CD4-positive, alpha-beta memory T cell (primary cell): ENCODE results near the gene DCLK2. TPM values are rescaled to one million over a fixed set of nuclear protein-coding genes. Genes with fewer than 3 reads are reported as not detected.

ENCODE experiments used
- CTCF ChIA-PET: fragments of 350-600 bp; sonication (Branson Sonifier 250); formaldehyde crosslinking; loops from one replicate; lab custom pipeline; 2021; ENCODE audit warnings: inconsistent platforms; ENCODE audit not compliant: partially characterized antibody; lab: Charles Lee
- POLR2A ChIA-PET: fragments of 350-600 bp; sonication (Branson Sonifier 250); formaldehyde crosslinking; loops from one replicate; lab custom pipeline; 2021; ENCODE audit not compliant: partially characterized antibody; lab: Charles Lee
- DNase-seq, 5 donors: peaks; one replicate each; pipeline versions ENCODE4 v3.0.0 to v3.0.0-alpha.2; 2020 to 2022; ENCODE audit warnings: mixed read lengths in 1 of 5
- H3K27ac ChIP-seq: one replicate; pipeline ENCODE4 v1.7.0; 2013; ENCODE audit warnings: low read depth, low read length
- H3K27me3 ChIP-seq: 2 replicates; pipeline ENCODE4 v1.7.0; 2013; ENCODE audit warnings: mild to moderate bottlenecking, low read length, moderate library complexity; ENCODE audit not compliant: insufficient read depth
- H3K36me3 ChIP-seq: 2 replicates; pipeline ENCODE4 v1.7.0; 2013; ENCODE audit warnings: mild to moderate bottlenecking, low read length, moderate library complexity; ENCODE audit not compliant: insufficient read depth
- H3K4me1 ChIP-seq: 2 replicates; pipeline ENCODE4 v1.7.0; 2013; ENCODE audit warnings: mild to moderate bottlenecking, low read length, moderate library complexity; ENCODE audit not compliant: insufficient read depth
- H3K4me3 ChIP-seq, 2 donors: one replicate each; pipeline ENCODE4 v1.7.0; 2013; ENCODE audit warnings: low read length in 2 of 2, mild to moderate bottlenecking in 1 of 2
- H3K9me3 ChIP-seq, 2 donors: one replicate each; pipeline ENCODE4 v1.7.0; 2013; ENCODE audit warnings: low read length in 2 of 2, control low read depth in 1 of 2; ENCODE audit not compliant: control insufficient read depth in 1 of 2
- H3K27ac Mint-ChIP-seq, 7 donors: one replicate each; pipeline ENCODE4 v1.8.0; 2020 to 2021; ENCODE audit warnings: mixed read lengths in 7 of 7, mild to moderate bottlenecking in 6 of 7, inconsistent platforms in 3 of 7, moderate library complexity in 3 of 7
- H3K27me3 Mint-ChIP-seq, 2 donors: one replicate each; pipeline ENCODE4 v1.8.0; 2020 to 2021; ENCODE audit warnings: mixed read lengths in 2 of 2
- H3K36me3 Mint-ChIP-seq, 2 donors: one replicate each; pipeline ENCODE4 v1.8.0; 2020 to 2021; ENCODE audit warnings: mixed read lengths in 2 of 2, inconsistent platforms in 1 of 2, mild to moderate bottlenecking in 1 of 2
- H3K4me1 Mint-ChIP-seq, 4 donors: one replicate each; pipeline ENCODE4 v1.8.0; 2020 to 2021; ENCODE audit warnings: mixed read lengths in 4 of 4, mild to moderate bottlenecking in 1 of 4
- H3K4me3 Mint-ChIP-seq, 8 donors: one replicate each; pipeline ENCODE4 v1.8.0; 2020 to 2021; ENCODE audit warnings: mixed read lengths in 8 of 8, mild to moderate bottlenecking in 7 of 8, moderate library complexity in 6 of 8, inconsistent platforms in 3 of 8
- H3K9me3 Mint-ChIP-seq, 8 donors: one replicate each; pipeline ENCODE4 v1.8.0; 2020 to 2021; ENCODE audit warnings: mixed read lengths in 8 of 8, mild to moderate bottlenecking in 5 of 8, inconsistent platforms in 3 of 8, moderate library complexity in 1 of 8
- intact Hi-C: fragments of 100-400 bp; cut with micrococcal nuclease; formaldehyde crosslinking; loops from one replicate; pipeline ENCODE4 v1.15.1; 2023
- polyA plus RNA-seq, 2 donors: library from polyadenylated mRNA; unstranded; fragments of 300-500 nt; fragmentation: Illumina TruSeq; gene quantifications; one replicate each; pipeline ENCODE4 v1.2.3, GENCODE V29; 2021
- total RNA-seq, 2 experiments: library from RNA; stranded (reverse); gene quantifications; one replicate each; pipeline ENCODE4 v1.2.3, GENCODE V29; 2021

The DCLK2 gene
- total and polyA plus RNA-seq, 4 experiments from 2014 or later: not detected

- Mint-ChIP-seq H3K36me3 (no peaks in the 10 kb centered on the region), H3K4me3 (no peak overlapping the region), H3K27ac (no peak overlapping the region), H3K27me3 (peaks cover 0 to 7% of the 10 kb centered on the region in 2 donors), H3K9me3 (no peaks in the 10 kb centered on the region), H3K4me1 (no peaks in the 10 kb centered on the region)
- Histone ChIP-seq H3K4me3 (no peak overlapping the region), H3K4me1 (no peaks in the 10 kb centered on the region), H3K36me3 (no peaks in the 10 kb centered on the region), H3K27ac (no peak overlapping the region), H3K27me3 (no peaks in the 10 kb centered on the region), H3K9me3 (no peaks in the 10 kb centered on the region)
- intact Hi-C loops: no loop called here
- CTCF ChIA-PET: no interaction called here
- no peak for DNase-seq
- POLR2A ChIA-PET: no interaction called here
Observed at GRCh38 chr4:150044517-150044916, 33.7 kb upstream of the DCLK2 start.

DNA sequence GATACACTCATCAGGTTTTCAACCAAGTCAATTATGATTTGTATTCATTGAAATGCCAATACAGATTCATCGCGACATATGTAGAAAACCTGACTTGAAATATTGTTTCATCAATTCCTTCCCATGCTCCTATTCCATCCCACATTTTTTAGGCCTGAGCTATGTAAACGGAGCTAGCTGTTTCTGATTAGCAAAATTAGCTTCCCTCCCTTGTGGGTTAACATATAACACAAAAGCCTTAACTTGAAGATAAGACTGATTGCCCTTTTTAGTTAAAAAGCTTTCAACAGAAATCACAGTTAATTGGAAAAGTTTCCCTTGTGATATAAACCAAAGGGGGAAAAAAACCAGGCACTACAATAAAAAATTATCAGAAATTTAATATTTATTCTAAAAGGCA is 32.8 kb upstream of the DCLK2 start:
- Mint-ChIP-seq H3K27me3 (peaks cover 0 to 3% of the 10 kb centered on the region in 2 donors), H3K27ac (no peak overlapping the region), H3K9me3 (no peaks in the 10 kb centered on the region), H3K36me3 (no peaks in the 10 kb centered on the region), H3K4me3 (no peak overlapping the region), H3K4me1 (no peaks in the 10 kb centered on the region)
- H3K27me3 ChIP-seq: no peaks in the 10 kb centered on the region
- no peaks in the 10 kb centered on the region for H3K4me1 ChIP-seq
- H3K27ac ChIP-seq: no peak overlapping the region
- no peaks in the 10 kb centered on the region for H3K9me3 ChIP-seq
- intact Hi-C loops: no loop called here
- CTCF ChIA-PET: no interaction called here
- no peaks in the 10 kb centered on the region for H3K36me3 ChIP-seq
- no peak for DNase-seq
- H3K4me3 ChIP-seq: no peak overlapping the region
- POLR2A ChIA-PET: no interaction called here

DNA sequence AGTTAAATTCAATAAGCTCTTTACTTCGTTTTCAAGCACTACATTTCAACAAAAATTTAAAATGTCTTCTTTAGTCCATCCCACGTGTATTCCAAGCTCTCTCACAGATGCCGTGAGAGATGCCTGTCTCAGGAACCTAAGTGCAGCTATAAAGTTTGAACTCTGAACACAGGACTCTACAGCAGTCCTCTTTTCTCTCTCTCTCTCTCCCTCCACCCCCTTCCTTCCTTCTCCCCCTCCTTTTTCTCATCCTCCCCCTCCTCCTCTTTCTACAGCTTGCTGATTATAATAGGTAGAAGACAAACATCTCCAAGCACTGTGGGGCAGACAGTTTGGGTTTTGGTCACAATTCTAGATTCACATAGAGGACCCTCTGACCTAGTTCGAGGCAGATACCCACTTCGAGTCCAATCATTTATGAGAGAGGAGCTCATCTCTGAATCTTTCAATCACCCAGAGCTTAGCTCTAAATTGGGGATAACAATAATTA is 31.5 kb upstream of the DCLK2 start:
- Histone ChIP-seq H3K36me3 (no peaks in the 10 kb centered on the region), H3K4me3 (no peak overlapping the region), H3K9me3 (no peaks in the 10 kb centered on the region), H3K27ac (no peak overlapping the region), H3K4me1 (no peaks in the 10 kb centered on the region), H3K27me3 (no peaks in the 10 kb centered on the region)
- H3K27ac Mint-ChIP-seq: no peak overlapping the region
- H3K27me3 Mint-ChIP-seq: peaks cover 0 to 2% of the 10 kb centered on the region in 2 donors
- H3K4me3 Mint-ChIP-seq: no peak overlapping the region
- intact Hi-C loops: no loop called here
- H3K36me3 Mint-ChIP-seq: no peaks in the 10 kb centered on the region
- H3K9me3 Mint-ChIP-seq: no peaks in the 10 kb centered on the region
- H3K4me1 Mint-ChIP-seq: no peaks in the 10 kb centered on the region
- ChIA-PET CTCF (no interaction called here), POLR2A (no interaction called here)
- no peak for DNase-seq

- no peak for DNase-seq
- Histone ChIP-seq H3K4me1 (no peaks in the 10 kb centered on the region), H3K27ac (no peak overlapping the region), H3K9me3 (no peaks in the 10 kb centered on the region), H3K36me3 (no peaks in the 10 kb centered on the region), H3K4me3 (no peak overlapping the region), H3K27me3 (no peaks in the 10 kb centered on the region)
- no peaks in the 10 kb centered on the region for H3K36me3 Mint-ChIP-seq
- H3K4me3 Mint-ChIP-seq: no peak overlapping the region
- no peak overlapping the region for H3K27ac Mint-ChIP-seq
- ChIA-PET CTCF (no interaction called here), POLR2A (no interaction called here)
- no peaks in the 10 kb centered on the region for H3K4me1 Mint-ChIP-seq
- no peaks in the 10 kb centered on the region for H3K9me3 Mint-ChIP-seq
- intact Hi-C loops: no loop called here
- peaks cover 0 to 2% of the 10 kb centered on the region in 2 donors for H3K27me3 Mint-ChIP-seq
Observed at GRCh38 chr4:150047546-150047945, 30.7 kb upstream of the DCLK2 start.

- intact Hi-C loops: no loop called here
- H3K27ac Mint-ChIP-seq: no peak overlapping the region
- no peaks in the 10 kb centered on the region for H3K4me1 Mint-ChIP-seq
- H3K9me3 Mint-ChIP-seq: no peaks in the 10 kb centered on the region
- Histone ChIP-seq H3K9me3 (no peaks in the 10 kb centered on the region), H3K4me3 (no peak overlapping the region), H3K27me3 (no peaks in the 10 kb centered on the region), H3K4me1 (no peaks in the 10 kb centered on the region), H3K36me3 (no peaks in the 10 kb centered on the region), H3K27ac (no peak overlapping the region)
- H3K36me3 Mint-ChIP-seq: no peaks in the 10 kb centered on the region
- CTCF ChIA-PET: no interaction called here
- POLR2A ChIA-PET: no interaction called here
- no peak for DNase-seq
- no peak overlapping the region for H3K4me3 Mint-ChIP-seq
- H3K27me3 Mint-ChIP-seq: no peaks in the 10 kb centered on the region
Observed at GRCh38 chr4:150049682-150050081, 28.6 kb upstream of the DCLK2 start.

- H3K4me3 ChIP-seq: no peak overlapping the region
- intact Hi-C loops: no loop called here
- H3K36me3 ChIP-seq: no peaks in the 10 kb centered on the region
- no peak overlapping the region for H3K4me3 Mint-ChIP-seq
- H3K27me3 ChIP-seq: no peaks in the 10 kb centered on the region
- H3K36me3 Mint-ChIP-seq: no peaks in the 10 kb centered on the region
- no peaks in the 10 kb centered on the region for H3K4me1 ChIP-seq
- H3K27me3 Mint-ChIP-seq: no peaks in the 10 kb centered on the region
- no peak overlapping the region for H3K27ac Mint-ChIP-seq
- ChIA-PET CTCF (no interaction called here), POLR2A (no interaction called here)
- no peaks in the 10 kb centered on the region for H3K4me1 Mint-ChIP-seq
- H3K27ac ChIP-seq: no peak overlapping the region
- H3K9me3 Mint-ChIP-seq: peaks cover 0 to 2% (median 0%) of the 10 kb centered on the region in 8 donors
- H3K9me3 ChIP-seq: no peaks in the 10 kb centered on the region
- no peak for DNase-seq
Observed at GRCh38 chr4:150050566-150050965, 27.7 kb upstream of the DCLK2 start.

- peaks cover 0 to 4% (median 0%) of the 10 kb centered on the region in 8 donors for H3K9me3 Mint-ChIP-seq
- POLR2A ChIA-PET: no interaction called here
Observed at GRCh38 chr4:150051111-150051510, 27.1 kb upstream of the DCLK2 start.

GRCh38 chr4:150055467-150055866 is 22.8 kb upstream of the DCLK2 start:
- Mint-ChIP-seq H3K9me3 (peaks cover 0 to 10% (median 2%) of the 10 kb centered on the region in 8 donors), H3K27me3 (peaks cover 4 to 5% of the 10 kb centered on the region in 2 donors), H3K4me1 (no peaks in the 10 kb centered on the region), H3K4me3 (no peak overlapping the region), H3K27ac (no peak overlapping the region), H3K36me3 (no peaks in the 10 kb centered on the region)
- Histone ChIP-seq H3K9me3 (no peaks in the 10 kb centered on the region), H3K27me3 (no peaks in the 10 kb centered on the region), H3K36me3 (no peaks in the 10 kb centered on the region), H3K27ac (no peak overlapping the region), H3K4me3 (no peak overlapping the region), H3K4me1 (no peaks in the 10 kb centered on the region)
- ChIA-PET CTCF (no interaction called here), POLR2A (no interaction called here)
- DNase-seq: no peak
- intact Hi-C loops: no loop called here

More at GRCh38 chr4:150051111-150051510, 27.1 kb upstream of the DCLK2 start:
- DNase-seq: no peak
- Histone ChIP-seq H3K4me3 (no peak overlapping the region), H3K9me3 (no peaks in the 10 kb centered on the region), H3K36me3 (no peaks in the 10 kb centered on the region), H3K4me1 (no peaks in the 10 kb centered on the region), H3K27me3 (no peaks in the 10 kb centered on the region), H3K27ac (no peak overlapping the region)
- no peaks in the 10 kb centered on the region for H3K36me3 Mint-ChIP-seq
- no peak overlapping the region for H3K27ac Mint-ChIP-seq
- H3K4me1 Mint-ChIP-seq: no peaks in the 10 kb centered on the region
- intact Hi-C loops: no loop called here
- H3K4me3 Mint-ChIP-seq: no peak overlapping the region
- CTCF ChIA-PET: no interaction called here
- H3K27me3 Mint-ChIP-seq: no peaks in the 10 kb centered on the region
